Glutamatergic neuron (in vitro differentiated cells): ENCODE results near the gene RPS6KC1. TPM values are rescaled to one million over a fixed set of nuclear protein-coding genes. Genes with fewer than 3 reads are reported as not detected.

Source experiments
- DNase-seq: peaks from one replicate; pipeline ENCODE4 v3.0.0; 2022
- H3K27ac Mint-ChIP-seq: one replicate; pipeline ENCODE4 v1.8.0; 2020; ENCODE audit warnings: mild to moderate bottlenecking, mixed read lengths, inconsistent platforms; ENCODE audit not compliant: unreplicated experiment
- H3K27me3 Mint-ChIP-seq: one replicate; pipeline ENCODE4 v1.8.0; 2020; ENCODE audit warnings: mild to moderate bottlenecking, moderate library complexity, mixed read lengths, inconsistent platforms; ENCODE audit not compliant: unreplicated experiment
- H3K36me3 Mint-ChIP-seq: one replicate; pipeline ENCODE4 v1.8.0; 2020; ENCODE audit warnings: mild to moderate bottlenecking, mixed read lengths, inconsistent platforms; ENCODE audit not compliant: unreplicated experiment
- H3K4me1 Mint-ChIP-seq: one replicate; pipeline ENCODE4 v1.8.0; 2020; ENCODE audit warnings: mild to moderate bottlenecking, low read depth, mixed read lengths, inconsistent platforms; ENCODE audit not compliant: unreplicated experiment
- H3K4me3 Mint-ChIP-seq: one replicate; pipeline ENCODE4 v1.8.0; 2020; ENCODE audit warnings: mild to moderate bottlenecking, mixed read lengths, inconsistent platforms; ENCODE audit not compliant: unreplicated experiment
- H3K9me3 Mint-ChIP-seq: one replicate; pipeline ENCODE4 v1.8.0; 2020; ENCODE audit warnings: mild to moderate bottlenecking, moderate library complexity, mixed read lengths, inconsistent platforms; ENCODE audit not compliant: unreplicated experiment
- total RNA-seq: library from RNA; stranded (reverse); fragmentation: NEBNext Ultra II Directional; extraction: Animal tissue kit (Norgen Biotek cat#: 25700); gene quantifications from one replicate; pipeline ENCODE4 v1.2.1, GENCODE V29; 2021; ENCODE audit not compliant: unreplicated experiment
- TF ChIP-seq, protein P1 (sequence below): fragments of 200-600 bp; sonication (generic); IDR thresholded peaks from one replicate; pipeline ENCODE4 v1.5.0; 2021; ENCODE audit not compliant: partially characterized antibody, unreplicated experiment

Gene RPS6KC1
- total RNA-seq, 1 donor from 2014 or later: 23.9 TPM

DNA sequence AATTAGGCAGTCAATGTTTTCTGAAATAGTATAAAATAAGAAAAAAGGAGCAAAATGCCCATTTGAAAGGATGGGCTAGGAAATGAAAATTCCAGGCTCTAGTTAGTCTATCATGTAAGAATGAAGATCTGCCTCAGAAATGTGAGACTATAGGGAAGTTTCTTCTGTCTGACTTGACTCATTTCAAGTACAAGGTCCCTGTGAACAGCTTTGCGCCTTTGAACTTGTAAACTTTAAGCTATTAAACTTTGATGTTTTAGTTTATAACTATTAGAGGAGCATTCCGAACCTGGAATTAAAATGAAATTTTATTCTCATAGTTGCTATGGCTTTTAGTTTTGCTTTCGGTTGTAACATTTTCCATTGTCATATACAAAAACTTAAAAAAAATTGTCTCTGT is 199.4 kb downstream of the RPS6KC1 start:
- Mint-ChIP-seq H3K27me3 (no peaks in the 10 kb centered on the region), H3K36me3 (no peaks in the 10 kb centered on the region), H3K27ac (no peak overlapping the region), H3K9me3 (no peaks in the 10 kb centered on the region), H3K4me1 (peaks cover 18% of the 10 kb centered on the region), H3K4me3 (no peak overlapping the region)
- TF ChIP-seq, protein P1, sequence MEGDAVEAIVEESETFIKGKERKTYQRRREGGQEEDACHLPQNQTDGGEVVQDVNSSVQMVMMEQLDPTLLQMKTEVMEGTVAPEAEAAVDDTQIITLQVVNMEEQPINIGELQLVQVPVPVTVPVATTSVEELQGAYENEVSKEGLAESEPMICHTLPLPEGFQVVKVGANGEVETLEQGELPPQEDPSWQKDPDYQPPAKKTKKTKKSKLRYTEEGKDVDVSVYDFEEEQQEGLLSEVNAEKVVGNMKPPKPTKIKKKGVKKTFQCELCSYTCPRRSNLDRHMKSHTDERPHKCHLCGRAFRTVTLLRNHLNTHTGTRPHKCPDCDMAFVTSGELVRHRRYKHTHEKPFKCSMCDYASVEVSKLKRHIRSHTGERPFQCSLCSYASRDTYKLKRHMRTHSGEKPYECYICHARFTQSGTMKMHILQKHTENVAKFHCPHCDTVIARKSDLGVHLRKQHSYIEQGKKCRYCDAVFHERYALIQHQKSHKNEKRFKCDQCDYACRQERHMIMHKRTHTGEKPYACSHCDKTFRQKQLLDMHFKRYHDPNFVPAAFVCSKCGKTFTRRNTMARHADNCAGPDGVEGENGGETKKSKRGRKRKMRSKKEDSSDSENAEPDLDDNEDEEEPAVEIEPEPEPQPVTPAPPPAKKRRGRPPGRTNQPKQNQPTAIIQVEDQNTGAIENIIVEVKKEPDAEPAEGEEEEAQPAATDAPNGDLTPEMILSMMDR: no peak
- DNase-seq: no peak

DNA sequence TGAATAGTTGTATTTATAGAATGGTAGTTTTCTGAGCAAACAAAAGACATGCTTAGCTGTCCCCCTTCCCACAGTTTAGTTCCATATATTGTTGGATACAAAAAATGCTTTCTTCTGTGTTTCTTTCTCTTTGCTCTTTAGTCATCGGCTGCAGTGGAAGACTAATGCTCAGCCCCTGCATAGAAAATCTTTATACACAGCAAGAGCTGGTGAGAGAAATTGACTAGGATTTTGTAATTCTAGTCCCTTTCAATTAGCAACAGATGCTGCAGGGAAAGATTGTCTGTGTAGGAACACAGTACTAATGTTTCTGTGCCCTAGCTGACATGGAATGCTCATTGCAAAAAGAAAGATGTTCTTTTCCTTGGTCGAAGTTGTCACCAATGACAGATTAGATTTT is 200.9 kb downstream of the RPS6KC1 start:
- no peak for DNase-seq
- TF ChIP-seq, protein P1: no peak
- Mint-ChIP-seq H3K27me3 (no peaks in the 10 kb centered on the region), H3K4me1 (peaks cover 11% of the 10 kb centered on the region), H3K4me3 (no peak overlapping the region), H3K27ac (no peak overlapping the region), H3K36me3 (no peaks in the 10 kb centered on the region), H3K9me3 (no peaks in the 10 kb centered on the region)

DNA sequence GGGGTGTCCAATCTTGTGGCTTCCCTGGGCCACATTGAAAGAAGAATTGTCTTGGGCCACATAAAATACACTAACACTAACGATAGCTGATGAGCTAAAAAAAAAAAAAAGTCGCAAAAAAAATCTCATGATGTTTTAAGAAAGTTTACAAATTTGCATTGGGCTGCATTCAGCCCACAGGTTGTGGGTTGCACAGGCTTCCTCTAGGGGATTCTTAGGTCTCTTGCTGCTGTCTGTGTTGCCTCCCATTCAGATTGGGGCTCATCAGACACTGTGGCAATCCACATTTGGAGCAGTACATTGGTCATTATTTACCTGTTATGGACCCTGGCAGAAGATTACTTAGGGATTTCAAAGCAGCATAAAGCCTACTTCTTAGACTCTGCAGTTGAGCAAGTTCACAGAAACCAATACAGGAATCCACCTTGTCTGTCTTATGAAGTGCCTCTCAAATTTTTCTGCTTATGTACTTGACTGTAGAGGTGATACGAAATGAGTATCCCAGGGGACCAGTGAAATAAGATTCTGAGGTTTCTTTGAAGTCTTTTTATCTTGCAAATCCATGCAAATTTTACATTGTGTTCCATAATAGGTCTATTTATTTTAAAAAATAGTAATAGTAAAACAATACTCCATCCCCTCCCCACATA is 205.5 kb downstream of the RPS6KC1 start:
- H3K36me3 Mint-ChIP-seq: no peaks in the 10 kb centered on the region

DNA sequence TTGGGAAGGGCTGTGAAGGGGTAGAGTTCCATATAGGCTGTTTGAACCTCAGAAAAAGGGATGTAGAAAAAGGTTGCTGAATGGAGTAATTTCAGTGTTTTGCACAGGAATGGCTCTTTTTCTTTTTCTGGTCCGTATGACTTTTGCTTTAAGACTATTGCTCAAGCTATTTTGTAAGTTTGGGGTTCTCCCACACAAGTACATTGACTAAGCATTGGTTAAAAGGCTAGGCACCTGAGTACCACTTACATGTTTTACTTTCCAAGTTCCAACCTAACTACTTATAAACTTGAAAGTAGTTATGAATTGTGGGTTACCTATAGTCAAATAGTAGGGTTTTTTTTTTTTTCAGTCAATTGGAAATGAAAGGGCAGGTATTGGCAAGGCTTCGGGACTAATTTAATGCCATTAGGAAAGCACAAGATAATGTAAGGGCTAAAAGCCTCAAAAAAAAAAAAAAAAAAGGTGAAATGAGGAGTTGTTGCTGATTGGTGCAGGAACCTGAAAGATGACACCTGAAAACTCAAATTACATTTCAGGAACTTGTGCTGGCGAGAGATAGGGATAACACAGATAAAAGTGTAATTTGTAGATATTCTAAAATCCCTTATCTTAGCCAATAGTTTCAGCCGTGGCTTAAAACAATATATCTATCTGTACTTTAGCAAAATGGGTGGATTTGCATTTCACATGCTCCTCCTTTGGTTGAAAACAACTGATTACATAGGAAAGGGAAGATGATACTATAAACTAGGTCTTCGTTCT is 209.5 kb downstream of the RPS6KC1 start:
- H3K4me3 Mint-ChIP-seq: no peak overlapping the region
- H3K4me1 Mint-ChIP-seq: no peaks in the 10 kb centered on the region
- H3K27me3 Mint-ChIP-seq: no peaks in the 10 kb centered on the region
- no peak overlapping the region for H3K27ac Mint-ChIP-seq
- TF ChIP-seq, protein P1: no peak
- DNase-seq: no peak
- no peaks in the 10 kb centered on the region for H3K9me3 Mint-ChIP-seq
- H3K36me3 Mint-ChIP-seq: no peaks in the 10 kb centered on the region

More for the DNA sequence above, 205.5 kb downstream of the RPS6KC1 start:
- no peak for DNase-seq
- H3K9me3 Mint-ChIP-seq: no peaks in the 10 kb centered on the region
- TF ChIP-seq, protein P1: no peak
- no peak overlapping the region for H3K27ac Mint-ChIP-seq
- no peak overlapping the region for H3K4me3 Mint-ChIP-seq
- no peaks in the 10 kb centered on the region for H3K4me1 Mint-ChIP-seq
- no peaks in the 10 kb centered on the region for H3K27me3 Mint-ChIP-seq

DNA sequence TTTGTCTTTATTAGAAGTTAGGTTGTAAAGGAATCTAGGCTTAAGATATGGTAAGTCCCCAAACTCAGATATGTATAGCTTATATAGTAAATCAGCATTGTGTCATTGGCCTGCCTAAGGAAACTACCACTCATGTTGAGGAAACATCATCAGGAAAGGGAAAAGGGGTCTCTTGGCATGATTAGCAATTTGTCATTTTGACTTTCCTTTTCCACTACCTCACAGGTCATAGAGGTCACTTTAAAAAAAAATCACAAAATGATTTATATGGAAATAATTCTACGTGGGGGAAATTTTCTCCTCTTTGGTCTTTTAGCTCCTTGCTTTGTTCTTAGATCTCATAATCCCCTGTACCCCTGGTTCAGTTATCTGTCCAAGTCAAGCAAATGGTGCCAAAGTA is 213.5 kb downstream of the RPS6KC1 start:
- Mint-ChIP-seq H3K4me1 (no peaks in the 10 kb centered on the region), H3K27me3 (no peaks in the 10 kb centered on the region), H3K36me3 (no peaks in the 10 kb centered on the region), H3K9me3 (no peaks in the 10 kb centered on the region), H3K27ac (no peak overlapping the region), H3K4me3 (no peak overlapping the region)
- DNase-seq: no peak
- TF ChIP-seq, protein P1: no peak
